HCT116 (cell line): Measurements from ENCODE around the gene SCGB3A1. TPM values are rescaled to one million over a fixed set of nuclear protein-coding genes. Genes with fewer than 3 reads are reported as not detected.

ENCODE experiments used
- ATAC-seq: fragments of 200-7000 bp; cut with Tn5 transposase; 2 replicates; pipeline ENCODE4 v1.9.1; 2020; ENCODE audit warnings: mild to moderate bottlenecking, moderate library complexity
- BruUV-seq: library from RNA; stranded (reverse); fragments of 400-500 nt; replicated peaks from 2 replicates; lab custom pipeline; 2021; lab: Mats Ljungman, UMichigan
- CTCF ChIA-PET: fragments of 300-600 bp; sonication (Branson Sonifier 250); formaldehyde crosslinking; loops from one replicate; lab custom pipeline; 2021; ENCODE audit warnings: antibody characterized with exemption; lab: Charles Lee
- POLR2A ChIA-PET: fragments of 300-600, 350-600 bp; sonication (Branson Sonifier 250); formaldehyde crosslinking; loops from one replicate; lab custom pipeline; 2021; ENCODE audit warnings: antibody characterized with exemption; lab: Charles Lee
- RAD21 ChIA-PET, 2 experiments: fragments of 300-600 bp; sonication (Branson Sonifier 250); formaldehyde crosslinking; loops; one replicate each; lab custom pipeline; 2023; ENCODE audit warnings: low total read pairs in 2 of 2; ENCODE audit not compliant: uncharacterized antibody in 2 of 2, unreplicated experiment in 2 of 2, low non-redundant PET in 1 of 2; lab: Charles Lee
- DNase-seq: peaks from one replicate; pipeline ENCODE4 v3.0.0-alpha.2; 2010; ENCODE audit warnings: low read depth, low spot score
- H2AFZ ChIP-seq: fragments of 200-600 bp; shearing (Covaris generic), sonication (generic); 2 replicates; pipeline ENCODE4 v1.6.1; 2017; ENCODE audit warnings: low read depth, mixed run types, mixed read lengths, antibody characterized with exemption, low read length; ENCODE audit not compliant: poor library complexity, severe bottlenecking
- H3K27ac ChIP-seq: 2 replicates; pipeline ENCODE4 v1.5.1; 2012; ENCODE audit warnings: low read depth, low read length
- H3K27me3 ChIP-seq: fragments of 200-600 bp; sonication (generic); 2 replicates; pipeline ENCODE4 v1.6.1; 2016; ENCODE audit warnings: mixed run types, low read length, mixed read lengths; ENCODE audit not compliant: insufficient read depth
- H3K36me3 ChIP-seq, 2 experiments: fragments of 200-500 bp in 1 of 2; fragments of 200-600 bp in 1 of 2; sonication (Bioruptor generic) in 1 of 2; sonication (generic) in 1 of 2; 2 replicates each; pipeline versions ENCODE4 v1.5.1 to v1.6.1; 2014 to 2016; ENCODE audit warnings: low read length in 2 of 2, inconsistent platforms in 1 of 2, mixed read lengths in 1 of 2, mixed run types in 1 of 2; ENCODE audit not compliant: insufficient read depth in 2 of 2, control insufficient read depth in 1 of 2
- H3K4me1 ChIP-seq, 2 experiments: fragments of 200-600 bp in 1 of 2; sonication (generic) in 1 of 2; 2 replicates each; pipeline versions ENCODE4 v1.5.1 to v1.6.1; 2012 to 2017; ENCODE audit warnings: low read length in 2 of 2, inconsistent platforms in 1 of 2, mild to moderate bottlenecking in 1 of 2, mixed read lengths in 1 of 2, mixed run types in 1 of 2, moderate library complexity in 1 of 2; ENCODE audit not compliant: insufficient read depth in 2 of 2, control insufficient read depth in 1 of 2
- H3K4me2 ChIP-seq: fragments of 200-600 bp; sonication (generic); 2 replicates; pipeline ENCODE4 v1.6.1; 2017; ENCODE audit warnings: mixed run types, low read length, mixed read lengths
- H3K4me3 ChIP-seq, 2 experiments: fragments of 200-600 bp in 1 of 2; sonication (generic) in 1 of 2; replicated peaks in 1 of 2; 2 replicates each; pipeline ENCODE4 v1.5.1; 2011 to 2016; ENCODE audit warnings: low read length in 2 of 2, control low read depth in 1 of 2, low read depth in 1 of 2, mild to moderate bottlenecking in 1 of 2, mixed read lengths in 1 of 2, mixed run types in 1 of 2
- H3K79me2 ChIP-seq: fragments of 200-600 bp; sonication (generic); 2 replicates; pipeline ENCODE4 v1.6.1; 2017; ENCODE audit warnings: mild to moderate bottlenecking, mixed run types, low read length, moderate library complexity, mixed read lengths; ENCODE audit not compliant: insufficient read depth
- H3K9ac ChIP-seq: fragments of 200-600 bp; sonication (generic); 2 replicates; pipeline ENCODE4 v1.6.1; 2016; ENCODE audit warnings: low read length, mixed read lengths
- H3K9me2 ChIP-seq: fragments of 200-600 bp; sonication (generic), shearing (Covaris generic); 2 replicates; pipeline ENCODE4 v1.6.1; 2017; ENCODE audit warnings: mixed run types, mild to moderate bottlenecking, moderate library complexity; ENCODE audit not compliant: insufficient read depth
- H3K9me3 ChIP-seq, 2 experiments: fragments of 200-500 bp in 1 of 2; fragments of 200-600 bp in 1 of 2; sonication (Bioruptor generic) in 1 of 2; sonication (generic) in 1 of 2; 2 replicates each; pipeline ENCODE4 v1.6.1; 2014 to 2017; ENCODE audit warnings: low read length in 2 of 2, mixed read lengths in 2 of 2, inconsistent platforms in 1 of 2, low read depth in 1 of 2, mild to moderate bottlenecking in 1 of 2, mixed run types in 1 of 2, moderate library complexity in 1 of 2; ENCODE audit not compliant: control insufficient read depth in 1 of 2, insufficient read depth in 1 of 2
- H4K20me1 ChIP-seq: fragments of 200-600 bp; sonication (generic), shearing (Covaris generic); 2 replicates; pipeline ENCODE4 v1.6.1; 2017; ENCODE audit warnings: mixed run types, mild to moderate bottlenecking, moderate library complexity; ENCODE audit not compliant: insufficient read depth
- ATF3 ChIP-seq: IDR thresholded peaks from 2 replicates; pipeline ENCODE4 v1.6.1; 2012
- CBX3 ChIP-seq: IDR thresholded peaks from 2 replicates; pipeline ENCODE4 v1.6.1; 2012; ENCODE audit warnings: low read depth
- CEBPB ChIP-seq: IDR thresholded peaks from 2 replicates; pipeline ENCODE4 v1.6.1; 2012; ENCODE audit warnings: low read depth
- EGR1 ChIP-seq: IDR thresholded peaks from 2 replicates; pipeline ENCODE4 v1.6.1; 2012; ENCODE audit warnings: low read depth
- EZH2 ChIP-seq: fragments of 200-600 bp; sonication (generic); IDR thresholded peaks from 2 replicates; pipeline ENCODE4 v1.6.1; 2017; ENCODE audit warnings: antibody characterized with exemption, mixed run types
- EZH2phosphoT487 ChIP-seq: fragments of 200-600 bp; IDR thresholded peaks from 2 replicates; pipeline ENCODE4 v1.6.1; 2018; ENCODE audit warnings: antibody characterized with exemption, borderline replicate concordance
- JUND ChIP-seq: IDR thresholded peaks from 2 replicates; pipeline ENCODE4 v1.6.1; 2012
- POLR2A ChIP-seq: IDR thresholded peaks from 2 replicates; pipeline ENCODE4 v1.7.0; 2011; ENCODE audit warnings: borderline replicate concordance; ENCODE audit not compliant: insufficient read depth, insufficient read length; ENCODE audit errors: extremely low read depth
- POLR2AphosphoS5 ChIP-seq: IDR thresholded peaks from 2 replicates; pipeline ENCODE4 v1.6.1; 2011; ENCODE audit warnings: mild to moderate bottlenecking, low read depth, low read length, moderate library complexity
- RAD21 ChIP-seq: IDR thresholded peaks from 2 replicates; pipeline ENCODE4 v1.6.1; 2012; ENCODE audit warnings: low read depth, mild to moderate bottlenecking
- REST ChIP-seq: IDR thresholded peaks from 2 replicates; pipeline ENCODE4 v1.6.1; 2012; ENCODE audit warnings: low read depth
- SIN3A ChIP-seq: IDR thresholded peaks from 2 replicates; pipeline ENCODE4 v1.6.1; 2012; ENCODE audit warnings: low read depth
- SP1 ChIP-seq: IDR thresholded peaks from 2 replicates; pipeline ENCODE4 v1.6.1; 2012; ENCODE audit warnings: low read depth
- SRF ChIP-seq: IDR thresholded peaks from 2 replicates; pipeline ENCODE4 v1.6.1; 2012; ENCODE audit warnings: low read depth
- TCF7L2 ChIP-seq: IDR thresholded peaks from 2 replicates; pipeline ENCODE4 v1.7.0; 2011; ENCODE audit warnings: borderline replicate concordance, inconsistent platforms; ENCODE audit not compliant: insufficient read depth, insufficient read length; ENCODE audit errors: extremely low read depth
- YY1 ChIP-seq: IDR thresholded peaks from 2 replicates; pipeline ENCODE4 v1.6.1; 2011; ENCODE audit warnings: low read length, low read depth, moderate library complexity, mild to moderate bottlenecking; ENCODE audit not compliant: insufficient replicate concordance; ENCODE audit errors: extremely low read depth
- ZNF274 ChIP-seq: fragments of 200-500 bp; sonication (Bioruptor generic); IDR thresholded peaks from 2 replicates; pipeline ENCODE4 v1.6.1; 2014; ENCODE audit warnings: mild to moderate bottlenecking, low read depth, low read length, inconsistent platforms
- intact Hi-C: fragments of 100-400 bp; cut with micrococcal nuclease; formaldehyde crosslinking; loops from 2 replicates; pipeline ENCODE4 v1.10.0; 2022
- total RNA-seq: library from RNA; stranded (reverse); gene quantifications from one replicate; pipeline ENCODE4 v1.2.1, GENCODE V29; 2021; ENCODE audit not compliant: unreplicated experiment

SCGB3A1 gene
- total RNA-seq, 1 experiment from 2014 or later = not detected

- H2AFZ ChIP-seq = no peak overlapping the region
- H3K9me2 ChIP-seq = no peaks in the 10 kb centered on the region
- H4K20me1 ChIP-seq = no peaks in the 10 kb centered on the region
- no peak overlapping the region; the same call in 1 of the 2 replicates for H3K27ac ChIP-seq
- H3K27me3 ChIP-seq = no peaks in the 10 kb centered on the region
- no peaks in the 10 kb centered on the region for H3K79me2 ChIP-seq
- no peaks in the 10 kb centered on the region for H3K36me3 ChIP-seq
- POLR2A ChIA-PET = no interaction called here
- DNase-seq (no peak), ATAC-seq (no peak)
- no TSS peak for BruUV-seq
- H3K4me1 ChIP-seq = no peaks in the 10 kb centered on the region
- RAD21 ChIA-PET = no interaction called here
- TF ChIP-seq EZH2phosphoT487 (no peak), YY1 (no peak), CBX3 (no peak), TCF7L2 (no peak), SP1 (no peak), EGR1 (no peak), ZNF274 (no peak), POLR2AphosphoS5 (no peak), ATF3 (no peak)
- H3K9me3 ChIP-seq = no peaks in the 10 kb centered on the region
- CTCF ChIA-PET = no interaction called here
- H3K4me3 ChIP-seq = no peak overlapping the region
- intact Hi-C loops = no loop called here
- H3K9ac ChIP-seq = no peak overlapping the region
- H3K4me2 ChIP-seq = no peak overlapping the region
These were observed 32.5 kb upstream of the SCGB3A1 start for GRCh38 chr5:180623844-180624243.

GRCh38 chr5:180623411-180623834, 32.1 kb upstream of the SCGB3A1 start:
- Histone ChIP-seq H3K79me2 (no peaks in the 10 kb centered on the region), H3K4me2 (no peak overlapping the region), H3K9me2 (no peaks in the 10 kb centered on the region), H3K9ac (no peak overlapping the region), H3K27ac (no peak overlapping the region; the same call in 1 of the 2 replicates), H4K20me1 (no peaks in the 10 kb centered on the region), H2AFZ (no peak overlapping the region), H3K4me3 (no peak overlapping the region), H3K4me1 (no peaks in the 10 kb centered on the region), H3K27me3 (no peaks in the 10 kb centered on the region), H3K36me3 (no peaks in the 10 kb centered on the region), H3K9me3 (no peaks in the 10 kb centered on the region)
- ATAC-seq (no peak), DNase-seq (no peak)
- TF ChIP-seq SIN3A (no peak), CEBPB (no peak), EZH2 (no peak), RAD21 (no peak), POLR2A (no peak), POLR2AphosphoS5 (no peak), JUND (no peak), ATF3 (no peak), SRF (no peak), REST (no peak), EZH2phosphoT487 (no peak), ZNF274 (no peak), TCF7L2 (no peak)
- intact Hi-C loops = no loop called here
- ChIA-PET CTCF (no interaction called here), POLR2A (no interaction called here), RAD21 (no interaction called here)
- BruUV-seq = no TSS peak
